B cell (primary cell): Measurements from ENCODE around the gene KRTAP27-1.

Source experiments
- EZH2 ChIP-seq: IDR thresholded peaks from 2 replicates; pipeline ENCODE4 v1.6.1; 2012; ENCODE audit warnings: borderline replicate concordance, low read depth, mild to moderate bottlenecking, moderate library complexity, low read length; ENCODE audit not compliant: insufficient read depth, poor library complexity, severe bottlenecking
- TF ChIP-seq, protein P1 (sequence below): fragments of 200-600 bp; IDR thresholded peaks from one replicate; pipeline ENCODE4 v1.8.0; 2022; ENCODE audit warnings: antibody characterized with exemption, mild to moderate bottlenecking

DNA sequence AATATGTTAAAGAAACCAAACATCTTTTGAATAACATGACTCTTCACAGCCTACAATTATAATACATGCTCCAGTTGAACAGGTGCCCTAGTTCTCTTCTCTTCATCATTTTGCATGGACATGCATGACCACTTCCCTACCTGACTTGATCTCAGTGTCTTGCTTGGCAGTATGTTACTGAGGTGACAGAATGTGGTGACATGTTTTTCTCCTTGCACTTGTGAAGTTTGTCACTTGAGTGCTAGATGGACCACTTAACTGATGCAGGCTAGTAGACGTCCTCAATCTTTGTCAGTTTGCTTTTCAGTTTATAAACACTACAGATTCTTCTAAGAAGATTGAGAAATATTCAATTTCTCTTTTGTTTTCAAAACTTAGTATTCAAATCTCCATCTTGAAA lies 44.7 kb upstream of the KRTAP27-1 start:
- TF ChIP-seq, protein P1, sequence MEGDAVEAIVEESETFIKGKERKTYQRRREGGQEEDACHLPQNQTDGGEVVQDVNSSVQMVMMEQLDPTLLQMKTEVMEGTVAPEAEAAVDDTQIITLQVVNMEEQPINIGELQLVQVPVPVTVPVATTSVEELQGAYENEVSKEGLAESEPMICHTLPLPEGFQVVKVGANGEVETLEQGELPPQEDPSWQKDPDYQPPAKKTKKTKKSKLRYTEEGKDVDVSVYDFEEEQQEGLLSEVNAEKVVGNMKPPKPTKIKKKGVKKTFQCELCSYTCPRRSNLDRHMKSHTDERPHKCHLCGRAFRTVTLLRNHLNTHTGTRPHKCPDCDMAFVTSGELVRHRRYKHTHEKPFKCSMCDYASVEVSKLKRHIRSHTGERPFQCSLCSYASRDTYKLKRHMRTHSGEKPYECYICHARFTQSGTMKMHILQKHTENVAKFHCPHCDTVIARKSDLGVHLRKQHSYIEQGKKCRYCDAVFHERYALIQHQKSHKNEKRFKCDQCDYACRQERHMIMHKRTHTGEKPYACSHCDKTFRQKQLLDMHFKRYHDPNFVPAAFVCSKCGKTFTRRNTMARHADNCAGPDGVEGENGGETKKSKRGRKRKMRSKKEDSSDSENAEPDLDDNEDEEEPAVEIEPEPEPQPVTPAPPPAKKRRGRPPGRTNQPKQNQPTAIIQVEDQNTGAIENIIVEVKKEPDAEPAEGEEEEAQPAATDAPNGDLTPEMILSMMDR = no peak
- TF ChIP-seq EZH2 = no peak
